ENCODE measurements around the gene FAM217B. TPM values are rescaled to one million over a fixed set of nuclear protein-coding genes. Genes with fewer than 3 reads are reported as not detected.

FAM217B gene, protein sequence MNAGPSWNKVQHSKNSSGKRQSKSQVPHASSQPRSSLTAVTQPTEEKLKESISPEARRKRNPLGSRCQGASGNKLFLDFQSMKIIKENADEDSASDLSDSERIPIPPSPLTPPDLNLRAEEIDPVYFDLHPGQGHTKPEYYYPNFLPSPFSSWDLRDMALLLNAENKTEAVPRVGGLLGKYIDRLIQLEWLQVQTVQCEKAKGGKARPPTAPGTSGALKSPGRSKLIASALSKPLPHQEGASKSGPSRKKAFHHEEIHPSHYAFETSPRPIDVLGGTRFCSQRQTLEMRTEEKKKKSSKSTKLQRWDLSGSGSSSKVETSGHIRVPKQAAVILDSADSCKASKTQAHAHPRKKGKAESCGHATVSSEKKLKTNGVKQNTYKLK
- total RNA-seq = 2.2 and 2.4 TPM in 2 replicates

DNA sequence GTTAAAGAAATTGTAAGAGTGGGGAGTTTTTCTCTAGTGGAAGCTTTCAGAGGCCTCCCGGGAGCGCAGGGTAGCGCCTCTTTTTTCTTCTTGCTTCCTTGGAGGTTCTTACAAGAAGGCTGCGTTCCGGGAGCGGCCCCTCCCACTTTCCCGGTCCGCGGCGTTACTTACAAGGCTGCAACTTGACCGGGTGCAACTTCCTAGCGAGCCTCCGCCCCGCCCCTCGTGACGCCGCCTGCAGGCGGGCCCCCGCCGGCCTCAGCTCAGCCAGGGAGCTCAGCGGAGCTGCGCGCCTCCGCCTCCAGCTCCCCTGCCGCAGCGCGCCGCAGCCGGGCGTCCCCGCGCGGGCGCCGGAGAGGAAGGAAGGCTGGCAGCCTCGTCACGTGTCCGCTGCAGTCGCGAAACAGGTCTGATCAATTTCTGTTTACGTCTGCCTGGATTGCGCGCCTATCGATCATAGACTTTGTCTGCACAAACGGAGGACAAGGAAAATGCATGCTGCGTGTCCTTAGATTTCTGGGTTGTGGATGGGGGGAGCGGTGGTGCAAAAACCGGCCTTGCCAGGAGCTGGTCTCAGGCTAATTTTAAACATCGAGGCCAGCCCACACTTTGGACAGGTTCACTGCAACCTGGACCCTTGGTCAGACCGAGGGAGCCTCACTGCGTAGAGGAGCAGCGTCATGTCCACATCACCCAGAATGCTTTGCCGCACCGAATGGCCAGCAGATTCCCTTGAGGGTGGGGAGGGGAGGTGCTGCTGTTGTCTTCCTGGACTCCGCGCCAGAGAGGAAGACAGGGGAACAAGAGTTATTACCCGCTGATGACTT, at the start of gene FAM217B, which contains the start of gene PPP1R3D:
TSS of gene FAM217B (plus strand) at position 261 of the 827 bp plus-strand sequence. CDS start 3,555 bp downstream, outside the sequence.
TSS of gene PPP1R3D (minus strand) at position 177 of the 827 bp plus-strand sequence. CDS start 374 bp downstream, outside the sequence.

DNA sequence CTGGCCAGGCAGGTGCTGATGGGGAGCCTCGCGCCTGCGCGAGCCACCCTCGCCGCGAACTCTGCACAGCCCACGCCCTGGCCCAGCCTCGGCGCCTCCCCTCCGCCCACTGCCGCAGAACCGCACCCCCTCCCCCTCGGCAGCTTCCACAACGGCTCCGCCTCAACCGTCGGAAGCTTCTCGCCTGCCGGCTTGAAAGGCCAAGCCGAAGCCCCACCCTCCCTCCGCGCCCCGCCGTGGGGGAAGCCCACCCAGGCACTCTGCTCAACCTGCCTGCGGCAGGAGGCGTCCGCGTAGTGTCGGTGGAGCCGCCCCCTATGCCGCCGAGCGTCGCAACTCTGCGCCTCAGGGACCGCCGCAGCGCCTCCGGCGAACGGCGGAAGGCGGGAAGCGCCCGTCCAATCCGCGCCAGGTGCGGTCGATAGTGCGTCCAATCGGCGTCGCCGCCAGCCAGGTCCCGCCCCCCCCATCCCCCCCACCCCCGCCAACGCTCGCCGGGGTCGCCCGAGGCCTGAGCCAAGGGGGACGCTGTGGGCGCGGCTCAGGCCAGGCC, 6.8 kb upstream of the FAM217B start, which contains the start of gene SYCP2:
TSS of gene SYCP2 (minus strand) at position 342 of the 553 bp plus-strand sequence. CDS start 11,224 bp downstream, outside the sequence.

DNA sequence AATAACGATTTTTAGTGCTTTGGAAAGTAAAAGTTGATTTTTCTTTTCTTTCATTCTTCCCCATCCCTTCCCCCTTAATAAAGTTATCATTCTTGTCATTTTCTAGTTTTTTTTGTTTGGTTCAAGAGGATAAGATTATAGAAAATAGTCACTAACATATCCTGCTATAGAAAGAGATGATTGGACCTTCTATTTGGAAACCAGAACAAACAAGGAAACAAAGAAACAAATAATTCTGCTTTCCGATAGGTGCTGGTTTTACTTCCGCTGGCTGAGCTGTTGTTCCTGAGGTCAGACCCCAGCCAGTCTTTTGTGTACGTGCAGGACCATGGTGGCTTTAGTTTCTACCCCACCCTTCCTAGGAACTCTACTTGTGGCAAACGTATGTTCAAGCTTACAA, 17.9 kb downstream of the FAM217B start, which contains the start of gene CDH26:
TSS of gene CDH26 (plus strand) at position 301 of the 400 bp plus-strand sequence. CDS start 304 bp downstream, outside the sequence.

Other genes with a start within 250 kb of the FAM217B start
- gene SYCP2, start 6.8 kb upstream of the FAM217B start, total RNA-seq = 0.19 and 0.27 TPM in 2 replicates
- 5.2 and 6.2 TPM in 2 replicates for gene PPP1R3D, start 84 bp upstream of the FAM217B start, total RNA-seq
- under 0.01 TPM in 1 of 2 replicates, not detected in the other for gene CDH26, start 18.0 kb downstream of the FAM217B start, total RNA-seq